Esophagus squamous epithelium (tissue), 5 donors: ENCODE measurements around the gene CTSF. TPM values are rescaled to one million over a fixed set of nuclear protein-coding genes. Genes with fewer than 3 reads are reported as not detected.

Experiments used
- DNase-seq: peaks from one replicate; lab custom pipeline; 2025; lab: John Stamatoyannopoulos, UW
- H3K27ac ChIP-seq, 4 donors: fragments of 200-600 bp; sonication (generic); one replicate each; pipeline ENCODE4 v1.5.1; 2016 to 2019; ENCODE audit warnings: mild to moderate bottlenecking in 1 of 4
- H3K27me3 ChIP-seq, 4 donors: fragments of 200-600 bp; sonication (generic); 1 replicate in 3 of 4; 2 replicates in 1 of 4; pipeline versions ENCODE4 v1.5.1 to v1.6.0; 2017 to 2021; ENCODE audit warnings: antibody characterized with exemption in 1 of 4
- H3K36me3 ChIP-seq, 3 donors: fragments of 200-600 bp; sonication (generic); one replicate each; pipeline ENCODE4 v1.5.1; 2016 to 2019
- H3K4me1 ChIP-seq, 3 donors: fragments of 200-600 bp; sonication (generic); one replicate each; pipeline ENCODE4 v1.5.1; 2017 to 2019
- H3K4me3 ChIP-seq, 4 donors: fragments of 200-600 bp; sonication (generic); 1 replicate in 3 of 4; 2 replicates in 1 of 4; pipeline ENCODE4 v1.5.1; 2016 to 2019; ENCODE audit warnings: mild to moderate bottlenecking in 2 of 4, moderate library complexity in 1 of 4
- H3K9me3 ChIP-seq, 3 donors: fragments of 200-600 bp; sonication (generic); one replicate each; pipeline ENCODE4 v1.5.1; 2016 to 2019
- CTCF ChIP-seq, 6 experiments: fragments of 450-650 bp in 4 of 6; fragments of 200-600 bp in 2 of 6; sonication (generic) in 2 of 6; IDR thresholded peaks; one replicate each; pipeline ENCODE4 v1.5.1; 2016 to 2019; ENCODE audit warnings: antibody characterized with exemption in 6 of 6, mild to moderate bottlenecking in 4 of 6, moderate library complexity in 4 of 6
- POLR2A ChIP-seq, 4 donors: fragments of 450-650 bp; IDR thresholded peaks; one replicate each; pipeline ENCODE4 v1.6.1; 2017; ENCODE audit warnings: antibody characterized with exemption in 4 of 4, mild to moderate bottlenecking in 4 of 4, moderate library complexity in 3 of 4
- WGBS, 2 donors: methylation state at CpG; one replicate each; pipeline ENCODE4 v1.1.5; 2018; 5-methylcytosine and 5-hydroxymethylcytosine counted together
- intact Hi-C: fragments of 100-400 bp; cut with DNase I; formaldehyde crosslinking; loops from one replicate; pipeline ENCODE4 v1.15.0; 2022
- small RNA-seq, 4 donors: library from RNA; depleted of rRNA; stranded (forward); fragments of <200 nt; gene quantifications; one replicate each; pipeline ENCODE3, GENCODE V24; 2016
- total RNA-seq, 4 donors: library from RNA; depleted of rRNA; stranded (reverse); fragments of >200 nt; gene quantifications; one replicate each; pipeline ENCODE4 v1.1.0, GENCODE V29; 2016
- donor health status: DM: yes; HTN: yes; CAD: no.

Gene CTSF
- total RNA-seq, 4 donors from 2014 or later: 3.3 to 47.3 (median 13.0) TPM

- Histone ChIP-seq H3K27ac (no peak overlapping the region), H3K4me1 (no peaks in the 10 kb centered on the region), H3K27me3 (no peaks in the 10 kb centered on the region), H3K36me3 (peaks cover 6 to 84% (median 26%) of the 10 kb centered on the region in 3 donors), H3K9me3 (no peaks in the 10 kb centered on the region), H3K4me3 (no peak overlapping the region)
- intact Hi-C loops: no loop called here
- no peak for TF ChIP-seq CTCF (IDR thresholded peaks at IDR 0.05)
- TF ChIP-seq POLR2A (IDR thresholded peaks at IDR 0.05): no peak
- 89 to 91% methylated on average over 3 to 9 of the region's 11 CpGs for WGBS, 2 donors
- DNase-seq: no peak
Measured at GRCh38 chr11:66523611-66524010, 44.8 kb downstream of the CTSF start.

Small RNA genes within 50 kb of the gene (small RNA-seq; reads per million reads assigned to genes)
- 0 reads per million in 4 donors for gene RNU4-39P

Other genes starting within 250 kb of the CTSF start
- 10 to 100 TPM; 22.3 to 37.2 (median 27.6) TPM for gene RIN1, start 232.2 kb downstream of the CTSF start, total RNA-seq
- 10 to 100 TPM; 43.8 to 65.5 (median 56.8) TPM for gene BRMS1, start 223.5 kb downstream of the CTSF start, total RNA-seq
- 10 to 100 TPM in 2 of 4 donors, 1 to 10 TPM in 2; 6.8 to 24.0 (median 11.3) TPM for gene B4GAT1, start 221.0 kb downstream of the CTSF start, total RNA-seq
- gene SLC29A2, start 196.8 kb downstream of the CTSF start, total RNA-seq: 1 to 10 TPM; 2.9 to 5.5 (median 4.8) TPM
- gene NPAS4, start 147.6 kb downstream of the CTSF start, total RNA-seq: under 1 TPM in 1 of 4 donors, not detected in 3; 0.38 TPM
- 10 to 100 TPM; 39.3 to 66.4 (median 54.2) TPM for gene MRPL11, start 129.8 kb downstream of the CTSF start, total RNA-seq
- gene PELI3, start 101.7 kb downstream of the CTSF start, total RNA-seq: 10 to 100 TPM in 1 of 4 donors, 1 to 10 TPM in 3; 6.3 to 17.2 (median 8.8) TPM
- 10 to 100 TPM; 24.6 to 49.2 (median 43.5) TPM for gene DPP3, start 88.2 kb downstream of the CTSF start, total RNA-seq
- 10 to 100 TPM in 3 of 4 donors, 1 to 10 TPM in 1; 9.7 to 45.8 (median 17.1) TPM for gene BBS1, start 58.0 kb downstream of the CTSF start, total RNA-seq
- gene ZDHHC24, start 22.6 kb downstream of the CTSF start, total RNA-seq: 10 to 100 TPM in 1 of 4 donors, 1 to 10 TPM in 3; 8.0 to 10.7 (median 9.5) TPM
- gene ACTN3, start 21.7 kb downstream of the CTSF start, total RNA-seq: not detected
- under 1 TPM; 0.09 to 0.40 (median 0.21) TPM for gene CCDC87, start 24.5 kb upstream of the CTSF start, total RNA-seq
- 10 to 100 TPM; 12.7 to 27.5 (median 21.2) TPM for gene CCS, start 24.6 kb upstream of the CTSF start, total RNA-seq
- gene RBM14, start 48.0 kb upstream of the CTSF start, total RNA-seq: 10 to 100 TPM; 37.0 to 61.5 (median 38.0) TPM
- 10 to 100 TPM; 68.6 to 89.6 (median 80.3) TPM for gene RBM4, start 70.1 kb upstream of the CTSF start, total RNA-seq
- 10 to 100 TPM in 2 of 4 donors, 1 to 10 TPM in 2; 8.4 to 16.4 (median 9.2) TPM for gene RBM4B, start 109.3 kb upstream of the CTSF start, total RNA-seq
- gene SPTBN2, start 160.6 kb upstream of the CTSF start, total RNA-seq: 100 to 1,000 TPM; 101 to 368 (median 128) TPM